H1 (cell line): ENCODE data around the gene KIAA1328.

Source experiments
- CTBP2 ChIP-seq: IDR thresholded peaks from 2 replicates; pipeline ENCODE4 v1.7.0; 2011; ENCODE audit warnings: borderline replicate concordance, mild to moderate bottlenecking, moderate library complexity, mixed read lengths, low read length; ENCODE audit not compliant: insufficient read depth, insufficient read length
- CTCF ChIP-seq, 3 experiments: IDR thresholded peaks; 1 replicate in 2 of 3; 2 replicates in 1 of 3; pipeline versions ENCODE4 v1.5.1 to v1.6.1; 2011; ENCODE audit warnings: low read length in 3 of 3, mild to moderate bottlenecking in 3 of 3, inconsistent platforms in 2 of 3, low read depth in 1 of 3, moderate library complexity in 1 of 3; ENCODE audit not compliant: insufficient read depth in 1 of 3; ENCODE audit errors: control extremely low read depth in 1 of 3
- EP300 ChIP-seq, 2 experiments: IDR thresholded peaks; 1 replicate in 1 of 2; 2 replicates in 1 of 2; pipeline ENCODE4 v1.6.1; 2011 to 2012; ENCODE audit warnings: low read depth in 2 of 2, low read length in 2 of 2, mild to moderate bottlenecking in 2 of 2, borderline replicate concordance in 1 of 2, inconsistent platforms in 1 of 2, moderate library complexity in 1 of 2
- KDM4A ChIP-seq: IDR thresholded peaks from one replicate; pipeline ENCODE4 v1.7.1; 2012; ENCODE audit warnings: low read depth, mild to moderate bottlenecking, moderate library complexity, low read length, inconsistent platforms; ENCODE audit not compliant: severe bottlenecking
- MAX ChIP-seq: IDR thresholded peaks from 2 replicates; pipeline ENCODE4 v1.6.1; 2012; ENCODE audit warnings: inconsistent platforms
- PHF8 ChIP-seq: fragments of 200-600 bp; sonication (generic); conservative IDR thresholded peaks from 2 replicates; pipeline ENCODE4 v1.7.1; 2012; ENCODE audit warnings: low read depth, mild to moderate bottlenecking, inconsistent platforms, low read length, moderate library complexity
- POLR2A ChIP-seq, 2 experiments: IDR thresholded peaks; 1 replicate in 1 of 2; 2 replicates in 1 of 2; pipeline ENCODE4 v1.6.1; 2011; ENCODE audit warnings: low read depth in 2 of 2, low read length in 2 of 2, mild to moderate bottlenecking in 2 of 2; ENCODE audit errors: control extremely low read depth in 1 of 2
- POLR2AphosphoS5 ChIP-seq: IDR thresholded peaks from 2 replicates; pipeline ENCODE4 v1.6.1; 2011; ENCODE audit warnings: low read depth, low read length
- RXRA ChIP-seq: IDR thresholded peaks from 2 replicates; pipeline ENCODE4 v1.6.1; 2011; ENCODE audit warnings: low read depth, mild to moderate bottlenecking, low read length, moderate library complexity; ENCODE audit not compliant: insufficient read depth
- SAP30 ChIP-seq: fragments of 300-600 bp; sonication (generic); IDR thresholded peaks from 2 replicates; pipeline ENCODE4 v1.7.1; 2012; ENCODE audit warnings: low read length, moderate library complexity, mild to moderate bottlenecking, inconsistent platforms; ENCODE audit not compliant: insufficient read depth, insufficient replicate concordance
- SRF ChIP-seq: IDR thresholded peaks from 2 replicates; pipeline ENCODE4 v1.6.1; 2011; ENCODE audit warnings: mild to moderate bottlenecking, low read depth, low read length, moderate library complexity
- SUZ12 ChIP-seq: fragments of 200-600 bp; sonication (generic); IDR thresholded peaks from 2 replicates; pipeline ENCODE4 v1.6.1; 2012; ENCODE audit warnings: mild to moderate bottlenecking, inconsistent platforms, low read length, moderate library complexity, mixed read lengths

GRCh38 chr18:36817039-36817438 lies 11.9 kb upstream of the KIAA1328 start:
- TF ChIP-seq MAX (no peak), SAP30 (no peak), PHF8 (no peak), POLR2AphosphoS5 (no peak), EP300 (IDR thresholded peaks at IDR 0.05; ENCODE audit: borderline replicate concordance in 1 of 2, low read depth in 2 of 2, low read length in 2 of 2) (no peak), POLR2A (IDR thresholded peaks at IDR 0.05; ENCODE audit: control extremely low read depth in 1 of 2, low read depth in 2 of 2, low read length in 2 of 2) (no peak), KDM4A (no peak), CTBP2 (no peak), SRF (no peak), SUZ12 (no peak), RXRA (no peak), CTCF (IDR thresholded peaks at IDR 0.05; ENCODE audit: control extremely low read depth in 1 of 3, insufficient read depth in 1 of 3, low read depth in 1 of 3, low read length in 3 of 3) (no peak)
